GM23338 (cell line): ENCODE measurements around the gene GAS6.

ENCODE experiments used
- CTCF ChIP-seq, 2 experiments: fragments of 200-600 bp in 1 of 2; sonication (generic) in 1 of 2; conservative IDR thresholded peaks; 2 replicates each; pipeline versions ENCODE4 v1.5.1 to v1.6.1; 2016 to 2017; ENCODE audit warnings: antibody characterized with exemption in 2 of 2, low read depth in 2 of 2, mild to moderate bottlenecking in 2 of 2, moderate library complexity in 1 of 2
- POLR2AphosphoS5 ChIP-seq: IDR thresholded peaks from 2 replicates; pipeline ENCODE4 v1.6.1; 2016; ENCODE audit warnings: antibody characterized with exemption, low read depth

GRCh38 chr13:113883314-113883811 is 19.5 kb upstream of the GAS6 start:
- TF ChIP-seq POLR2AphosphoS5 (no peak), CTCF (conservative IDR thresholded peaks at IDR 0.05; ENCODE audit: low read depth in 2 of 2) (no peak)
